GM19099 (cell line): Measurements from ENCODE around the gene DTX4.

Experiments
- POLR2A ChIP-seq: IDR thresholded peaks from 3 replicates; pipeline ENCODE4 v1.6.1; 2011; ENCODE audit warnings: low read depth; ENCODE audit not compliant: insufficient read length; ENCODE audit errors: extremely low read depth

DTX4 gene

GRCh38 chr11:59157433-59157832 is 14.5 kb upstream of the DTX4 start:
- no peak for TF ChIP-seq POLR2A

- TF ChIP-seq POLR2A, result no peak
These were observed 13.5 kb upstream of the DTX4 start for GRCh38 chr11:59158206-59159068.

GRCh38 chr11:59164028-59164427 is 7.9 kb upstream of the DTX4 start:
- TF ChIP-seq POLR2A, result no peak

GRCh38 chr11:59172345-59173079 is 580 bp downstream of the DTX4 start:
- TF ChIP-seq POLR2A, result peak; percentile 34

- no peak for TF ChIP-seq POLR2A
These were observed 1.4 kb downstream of the DTX4 start for GRCh38 chr11:59173080-59173963.

- TF ChIP-seq POLR2A, result no peak
These were observed 2.2 kb downstream of the DTX4 start for GRCh38 chr11:59173964-59174663.

- TF ChIP-seq POLR2A, result no peak
These were observed 2.7 kb downstream of the DTX4 start for GRCh38 chr11:59174664-59175033.

GRCh38 chr11:59175091-59175501 is 3.2 kb downstream of the DTX4 start:
- no peak for TF ChIP-seq POLR2A

- no peak for TF ChIP-seq POLR2A
These were observed 4.4 kb downstream of the DTX4 start for GRCh38 chr11:59176330-59176729.

- TF ChIP-seq POLR2A, result no peak
These were observed 6.5 kb downstream of the DTX4 start for GRCh38 chr11:59178402-59178801.

GRCh38 chr11:59179121-59179520 is 7.2 kb downstream of the DTX4 start:
- TF ChIP-seq POLR2A, result no peak

GRCh38 chr11:59180168-59180776 is 8.3 kb downstream of the DTX4 start:
- TF ChIP-seq POLR2A, result no peak

GRCh38 chr11:59180907-59181306 is 9.0 kb downstream of the DTX4 start:
- no peak for TF ChIP-seq POLR2A
